K562 (cell line): ENCODE results near the gene GEMIN4.

Source experiments
- BDP1 ChIP-seq: IDR thresholded peaks from 3 replicates; pipeline ENCODE4 v1.6.1; 2011; ENCODE audit not compliant: insufficient read length, insufficient read depth
- CBX8 ChIP-seq: fragments of 200-600 bp; sonication (generic); IDR thresholded peaks from 2 replicates; pipeline ENCODE4 v1.6.1; 2012; ENCODE audit warnings: borderline replicate concordance, mixed run types, low read depth, mild to moderate bottlenecking, moderate library complexity, mixed read lengths, low read length, control low read depth, inconsistent platforms; ENCODE audit not compliant: poor library complexity, severe bottlenecking; ENCODE audit errors: extremely low read depth
- CTCF ChIP-seq, 3 experiments: IDR thresholded peaks in 2 of 3; conservative IDR thresholded peaks in 1 of 3; 2 replicates each; pipeline ENCODE4 v1.5.1; 2011 to 2012; ENCODE audit warnings: low read length in 3 of 3, mild to moderate bottlenecking in 3 of 3, control low read depth in 2 of 3, improper control_type of control experiment in 1 of 3, inconsistent platforms in 1 of 3, low read depth in 1 of 3, mixed read lengths in 1 of 3, moderate library complexity in 1 of 3; ENCODE audit not compliant: insufficient read depth in 2 of 3
- GATAD2A ChIP-seq: fragments of 450-650 bp; IDR thresholded peaks from 2 replicates; pipeline ENCODE4 v1.6.1; 2017
- POLR2AphosphoS5 ChIP-seq: IDR thresholded peaks from 2 replicates; pipeline ENCODE4 v1.6.1; 2011; ENCODE audit warnings: mild to moderate bottlenecking, low read depth, low read length, moderate library complexity; ENCODE audit not compliant: control insufficient read depth, insufficient read depth
- PYGO2 ChIP-seq: fragments of 450-650 bp; IDR thresholded peaks from 2 replicates; pipeline ENCODE4 v1.6.1; 2016; ENCODE audit warnings: mild to moderate bottlenecking, missing genetic modification characterization, moderate library complexity, missing compliant biosample characterization
- TSC22D4 ChIP-seq: fragments of 450-650 bp; IDR thresholded peaks from 2 replicates; pipeline ENCODE4 v1.6.1; 2016; ENCODE audit warnings: missing genetic modification characterization, missing biosample characterization, control low read depth
- YY1 ChIP-seq, 3 experiments: IDR thresholded peaks; 2 replicates each; pipeline ENCODE4 v1.6.1; 2011; ENCODE audit warnings: low read length in 2 of 3, mild to moderate bottlenecking in 2 of 3, moderate library complexity in 2 of 3, borderline replicate concordance in 1 of 3, control low read depth in 1 of 3, low read depth in 1 of 3; ENCODE audit not compliant: insufficient read depth in 3 of 3, insufficient replicate concordance in 2 of 3, control insufficient read depth in 1 of 3, insufficient read length in 1 of 3; ENCODE audit errors: extremely low read depth in 1 of 3
- ZKSCAN8 ChIP-seq: fragments of 200-800 bp; sonication (Bioruptor generic); IDR thresholded peaks from 2 replicates; pipeline ENCODE4 v1.6.1; 2016; ENCODE audit warnings: missing genetic modification characterization, missing compliant biosample characterization
- ZNF398 ChIP-seq: fragments of 250-450 bp; sonication (Bioruptor Pico); IDR thresholded peaks from 2 replicates; pipeline ENCODE4 v1.8.0; 2021; ENCODE audit warnings: moderate library complexity, mild to moderate bottlenecking, inconsistent platforms

DNA sequence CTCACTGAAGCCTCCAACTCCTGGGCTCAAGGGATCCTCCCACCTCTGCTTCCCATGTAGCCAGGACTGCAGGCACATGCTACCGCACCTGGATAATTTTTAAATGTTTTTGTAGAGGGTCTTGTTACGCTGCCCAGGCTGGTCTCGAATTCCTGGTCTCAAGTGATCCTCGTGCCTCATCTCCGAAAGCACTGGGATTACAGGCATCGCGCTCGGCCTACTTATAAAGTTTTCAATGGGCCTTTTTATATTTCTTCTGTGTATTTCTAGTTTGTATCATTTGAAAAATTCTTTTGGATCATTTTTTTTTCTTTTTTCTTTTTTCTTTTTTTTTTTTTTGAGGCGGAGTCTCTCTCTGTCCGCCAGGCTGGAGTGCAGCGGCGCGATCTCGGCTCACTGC lies 27.0 kb downstream of the GEMIN4 start:
- no peak for TF ChIP-seq GATAD2A
- TF ChIP-seq BDP1, result no peak
- TF ChIP-seq CTCF (IDR thresholded peaks at IDR 0.05 in 2 of 3, conservative IDR thresholded peaks at IDR 0.05 in 1 of 3; ENCODE audit: insufficient read depth in 2 of 3, low read depth in 1 of 3, low read length in 3 of 3), result no peak
- TF ChIP-seq CBX8, result no peak
- TF ChIP-seq PYGO2 (tag), result no peak
- no peak for TF ChIP-seq ZNF398 (CRISPR knock-in tag)
- no peak for TF ChIP-seq TSC22D4 (tag)
- TF ChIP-seq POLR2AphosphoS5, result no peak
- no peak for TF ChIP-seq YY1 (IDR thresholded peaks at IDR 0.05; ENCODE audit: borderline replicate concordance in 1 of 3, control insufficient read depth in 1 of 3, extremely low read depth in 1 of 3, insufficient read depth in 3 of 3, insufficient read length in 1 of 3, insufficient replicate concordance in 2 of 3, low read depth in 1 of 3, low read length in 2 of 3)
- TF ChIP-seq ZKSCAN8, result no peak
